ENCODE data around the gene TMEM255B.

- TF ChIP-seq CTCF (IDR thresholded peaks at IDR 0.05), result no peak
- TF ChIP-seq EZH2phosphoT487 (IDR thresholded peaks at IDR 0.05), result no peak
- no peak for TF ChIP-seq EZH2 (IDR thresholded peaks at IDR 0.05)
Observed at GRCh38 chr13:113736258-113736731, 22.7 kb upstream of the TMEM255B start.

Data from neural progenitor cell (in vitro differentiated cells).